GM23248 (cell line): ENCODE measurements around the gene TYMP.

Experiments used
- EZH2 ChIP-seq: fragments of 200-600 bp; sonication (generic); IDR thresholded peaks from 2 replicates; pipeline ENCODE4 v1.6.1; 2018; ENCODE audit warnings: antibody characterized with exemption, mild to moderate bottlenecking; ENCODE audit not compliant: insufficient read depth, poor library complexity, severe bottlenecking
- EZH2phosphoT487 ChIP-seq: fragments of 200-600 bp; sonication (generic); IDR thresholded peaks from 2 replicates; pipeline ENCODE4 v1.6.1; 2018; ENCODE audit warnings: antibody characterized with exemption, moderate library complexity, mild to moderate bottlenecking, low read depth; ENCODE audit not compliant: insufficient read depth

- TF ChIP-seq EZH2phosphoT487 (no peak), EZH2 (no peak)
These were observed 8.0 kb upstream of the TYMP start for GRCh38 chr22:50537765-50538164.
